Neutrophil (primary cell): Measurements from ENCODE around the gene STAG3.
A peak's percentile ranks its signal among the peaks of the same experiment; 100 is the strongest.

Experiments used
- H3K27ac ChIP-seq: fragments of 200-600 bp; sonication (generic); 2 replicates; pipeline ENCODE4 v1.5.1; 2016; ENCODE audit warnings: mild to moderate bottlenecking, moderate library complexity
- H3K27me3 ChIP-seq: fragments of 200-600 bp; sonication (generic); 2 replicates; pipeline ENCODE4 v1.6.0; 2016; ENCODE audit warnings: mild to moderate bottlenecking
- H3K36me3 ChIP-seq: fragments of 200-600 bp; sonication (generic); 2 replicates; pipeline ENCODE4 v1.5.1; 2017
- H3K4me1 ChIP-seq, 2 experiments: fragments of 200-600 bp in 1 of 2; sonication (generic) in 1 of 2; 1 replicate in 1 of 2; 2 replicates in 1 of 2; pipeline versions ENCODE4 v1.5.1 to v1.6.1; 2013 to 2016; ENCODE audit warnings: low read depth in 1 of 2, low read length in 1 of 2, mild to moderate bottlenecking in 1 of 2, moderate library complexity in 1 of 2; ENCODE audit not compliant: control insufficient read depth in 1 of 2, insufficient read depth in 1 of 2
- H3K4me3 ChIP-seq, 2 experiments: fragments of 200-600 bp in 1 of 2; sonication (generic) in 1 of 2; 1 replicate in 1 of 2; 2 replicates in 1 of 2; pipeline ENCODE4 v1.5.1; 2013 to 2016; ENCODE audit warnings: low read depth in 1 of 2, low read length in 1 of 2, mild to moderate bottlenecking in 1 of 2, moderate library complexity in 1 of 2
- H3K9me3 ChIP-seq: fragments of 200-600 bp; sonication (generic); 2 replicates; pipeline ENCODE4 v1.5.1; 2016
- CTCF ChIP-seq: fragments of 200-600 bp; sonication (generic); IDR thresholded peaks from 2 replicates; pipeline ENCODE4 v1.5.1; 2016; ENCODE audit warnings: antibody characterized with exemption

The STAG3 gene

GRCh38 chr7:100158229-100159098, 19.3 kb upstream of the STAG3 start, which contains the start of gene TRAPPC14:
TRAPPC14 (minus strand) TSS chr7:100158723; CDS start chr7:100158499, 224 bp downstream.
- Histone ChIP-seq H3K9me3 (no peaks in the 10 kb centered on the region), H3K36me3 (peaks cover 44% of the 10 kb centered on the region), H3K27ac (peak within 1 kb of the TSS; percentile 86), H3K4me3 (peak within 1 kb of the TSS; percentile 91 to 99), H3K27me3 (peaks cover 10% of the 10 kb centered on the region), H3K4me1 (peaks cover 52 to 56% of the 10 kb centered on the region in 2 experiments)
- TF ChIP-seq CTCF: no peak

- Histone ChIP-seq H3K9me3 (no peaks in the 10 kb centered on the region), H3K4me1 (peaks cover 45 to 49% of the 10 kb centered on the region in 2 experiments), H3K27me3 (peaks cover 17% of the 10 kb centered on the region), H3K36me3 (peaks cover 37% of the 10 kb centered on the region), H3K27ac (peak overlapping the region; percentile 86), H3K4me3 (peak overlapping the region; percentile 91 to 99)
- TF ChIP-seq CTCF: peak; percentile 48
Measured at GRCh38 chr7:100159099-100159623, 18.6 kb upstream of the STAG3 start.

- Histone ChIP-seq H3K9me3 (no peaks in the 10 kb centered on the region), H3K4me3 (no peak overlapping the region), H3K36me3 (peaks cover 28% of the 10 kb centered on the region), H3K27ac (no peak overlapping the region), H3K27me3 (peaks cover 26% of the 10 kb centered on the region), H3K4me1 (peaks cover 36 to 40% of the 10 kb centered on the region in 2 experiments)
- no peak for TF ChIP-seq CTCF
Measured at GRCh38 chr7:100160067-100160466, 17.7 kb upstream of the STAG3 start.

GRCh38 chr7:100163006-100163531, 14.6 kb upstream of the STAG3 start:
- TF ChIP-seq CTCF: no peak
- peaks cover 17 to 25% of the 10 kb centered on the region in 2 experiments for H3K4me1 ChIP-seq
- H3K27ac ChIP-seq: no peak overlapping the region
- H3K27me3 ChIP-seq: peaks cover 56% of the 10 kb centered on the region
- H3K9me3 ChIP-seq: no peaks in the 10 kb centered on the region
- no peaks in the 10 kb centered on the region for H3K36me3 ChIP-seq
- H3K4me3 ChIP-seq: no peak overlapping the region

GRCh38 chr7:100163871-100164270, 13.8 kb upstream of the STAG3 start:
- Histone ChIP-seq H3K27ac (no peak overlapping the region), H3K4me1 (peaks cover 21 to 27% of the 10 kb centered on the region in 2 experiments), H3K27me3 (peaks cover 64% of the 10 kb centered on the region), H3K9me3 (no peaks in the 10 kb centered on the region), H3K4me3 (no peak overlapping the region), H3K36me3 (no peaks in the 10 kb centered on the region)
- no peak for TF ChIP-seq CTCF
